Fibroblast of lung (primary cell): ENCODE data around the gene PRELP.

Source experiments
- EZH2 ChIP-seq: IDR thresholded peaks from 2 replicates; pipeline ENCODE4 v1.5.1; 2012; ENCODE audit warnings: low read length, control low read depth, mild to moderate bottlenecking; ENCODE audit errors: missing control alignments
- TF ChIP-seq, protein P1 (sequence below), 2 donors: IDR thresholded peaks in 1 of 2; conservative IDR thresholded peaks in 1 of 2; 1 replicate in 1 of 2; 2 replicates in 1 of 2; pipeline ENCODE4 v1.5.1; 2011 to 2012; ENCODE audit warnings: low read length in 2 of 2, control low read depth in 1 of 2, inconsistent platforms in 1 of 2, low read depth in 1 of 2, mild to moderate bottlenecking in 1 of 2

DNA sequence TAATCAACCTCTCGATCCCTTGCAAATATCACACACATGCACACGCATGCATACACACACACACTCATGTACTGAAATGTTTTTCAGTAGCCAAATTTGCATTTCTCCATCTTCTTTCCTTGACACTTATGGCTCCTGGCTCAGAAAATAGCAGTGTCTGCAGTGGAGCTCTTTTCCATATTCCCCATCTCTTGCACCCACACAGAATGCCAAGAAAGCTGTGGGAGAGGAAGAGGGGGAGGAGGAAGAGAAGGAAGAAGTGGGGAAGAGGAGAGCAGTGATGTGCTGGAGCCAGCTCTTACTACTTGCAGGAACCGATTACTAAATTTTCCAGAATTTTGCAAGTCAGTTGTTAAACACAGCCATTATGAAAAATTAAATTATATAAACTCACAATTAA, 28.2 kb downstream of the PRELP start:
- TF ChIP-seq, protein P1, sequence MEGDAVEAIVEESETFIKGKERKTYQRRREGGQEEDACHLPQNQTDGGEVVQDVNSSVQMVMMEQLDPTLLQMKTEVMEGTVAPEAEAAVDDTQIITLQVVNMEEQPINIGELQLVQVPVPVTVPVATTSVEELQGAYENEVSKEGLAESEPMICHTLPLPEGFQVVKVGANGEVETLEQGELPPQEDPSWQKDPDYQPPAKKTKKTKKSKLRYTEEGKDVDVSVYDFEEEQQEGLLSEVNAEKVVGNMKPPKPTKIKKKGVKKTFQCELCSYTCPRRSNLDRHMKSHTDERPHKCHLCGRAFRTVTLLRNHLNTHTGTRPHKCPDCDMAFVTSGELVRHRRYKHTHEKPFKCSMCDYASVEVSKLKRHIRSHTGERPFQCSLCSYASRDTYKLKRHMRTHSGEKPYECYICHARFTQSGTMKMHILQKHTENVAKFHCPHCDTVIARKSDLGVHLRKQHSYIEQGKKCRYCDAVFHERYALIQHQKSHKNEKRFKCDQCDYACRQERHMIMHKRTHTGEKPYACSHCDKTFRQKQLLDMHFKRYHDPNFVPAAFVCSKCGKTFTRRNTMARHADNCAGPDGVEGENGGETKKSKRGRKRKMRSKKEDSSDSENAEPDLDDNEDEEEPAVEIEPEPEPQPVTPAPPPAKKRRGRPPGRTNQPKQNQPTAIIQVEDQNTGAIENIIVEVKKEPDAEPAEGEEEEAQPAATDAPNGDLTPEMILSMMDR (conservative IDR thresholded peaks at IDR 0.05 in 1 of 2, IDR thresholded peaks at IDR 0.05 in 1 of 2; ENCODE audit: low read depth in 1 of 2, low read length in 2 of 2) = no peak
- no peak for TF ChIP-seq EZH2
